HG03378 (cell line): ENCODE results near the gene TIGD1.

Source experiments
- ATAC-seq: cut with Tn5 transposase; IDR thresholded peaks from one replicate; pipeline ENCODE4 v1.9.1; 2021; ENCODE audit warnings: mild to moderate bottlenecking, moderate library complexity; ENCODE audit not compliant: unreplicated experiment

The TIGD1 gene

DNA sequence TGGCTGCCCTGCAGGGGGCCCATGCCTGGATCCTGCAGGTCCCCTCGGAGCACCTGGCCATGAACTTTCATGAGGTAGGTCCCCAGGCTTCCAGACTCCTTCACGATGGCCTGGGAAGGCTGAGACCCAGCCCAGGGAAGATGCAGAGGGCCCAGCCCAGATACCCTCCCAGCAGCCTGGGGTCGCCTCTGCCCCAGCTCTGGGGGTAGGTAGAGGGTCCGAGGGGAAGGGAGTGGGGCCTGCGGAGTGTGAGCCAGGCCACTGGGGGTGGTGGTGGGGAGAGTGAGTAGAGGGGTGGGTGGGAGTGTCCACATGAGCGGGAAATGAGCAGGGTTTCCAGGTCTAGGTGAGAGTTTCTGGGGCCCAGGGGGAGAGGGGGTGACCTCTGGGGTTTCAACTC is 25.6 kb downstream of the TIGD1 start:
- no peak for ATAC-seq

DNA sequence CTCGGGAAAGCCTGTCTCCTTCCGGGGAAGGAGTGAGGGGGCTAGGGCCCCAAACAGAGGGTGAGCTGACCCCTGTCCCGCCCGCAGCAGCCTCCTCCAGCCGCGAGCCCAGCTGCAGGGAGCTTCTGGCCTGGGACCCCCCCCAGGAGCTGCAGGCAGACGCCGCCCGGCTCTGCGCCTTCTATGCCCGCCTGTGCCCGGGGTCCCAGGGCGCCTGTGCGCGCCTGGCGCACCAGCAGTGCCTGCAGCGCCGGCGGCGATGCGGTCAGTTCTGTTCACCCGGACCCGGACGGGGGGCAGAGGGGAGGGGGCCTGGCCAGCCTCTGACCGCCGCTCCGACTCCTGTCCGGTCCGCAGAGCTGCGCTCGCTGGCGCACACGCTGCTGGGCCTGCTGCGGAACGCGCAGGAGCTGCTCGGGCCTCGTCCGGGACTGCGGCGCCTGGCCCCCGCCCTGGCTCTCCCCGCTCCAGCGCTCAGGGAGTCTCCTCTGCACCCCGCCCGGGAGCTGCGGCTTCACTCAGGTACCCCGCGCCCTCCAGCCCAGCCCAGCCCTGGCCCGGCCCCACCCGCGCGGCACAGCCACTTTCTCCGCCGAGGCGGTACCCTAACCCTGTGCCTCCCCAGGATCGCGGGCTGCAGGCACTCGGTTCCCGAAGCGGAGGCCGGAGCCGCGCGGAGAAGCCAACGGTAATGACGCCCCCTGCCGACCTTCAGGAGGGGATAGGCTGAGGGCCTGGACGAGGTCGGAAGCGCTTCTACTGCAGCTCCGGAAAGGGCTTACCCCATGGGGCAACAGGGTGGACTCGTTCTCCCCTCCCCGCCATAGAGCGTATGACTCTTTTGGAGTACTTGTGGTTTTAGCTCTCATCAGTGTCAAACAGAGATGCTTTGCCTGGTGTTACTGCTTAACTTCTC is 26.4 kb downstream of the TIGD1 start:
- ATAC-seq = no peak

DNA sequence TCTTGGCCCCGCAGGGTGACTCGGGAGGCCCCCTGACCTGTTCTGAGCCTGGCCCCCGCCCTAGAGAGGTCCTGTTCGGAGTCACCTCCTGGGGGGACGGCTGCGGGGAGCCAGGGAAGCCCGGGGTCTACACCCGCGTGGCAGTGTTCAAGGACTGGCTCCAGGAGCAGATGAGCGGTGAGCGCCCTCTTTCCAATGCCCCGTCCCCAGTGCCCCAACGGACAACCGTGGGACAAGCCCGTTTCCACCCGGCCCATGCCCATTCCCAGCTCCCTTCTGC is 27.0 kb downstream of the TIGD1 start:
- ATAC-seq = no peak

DNA sequence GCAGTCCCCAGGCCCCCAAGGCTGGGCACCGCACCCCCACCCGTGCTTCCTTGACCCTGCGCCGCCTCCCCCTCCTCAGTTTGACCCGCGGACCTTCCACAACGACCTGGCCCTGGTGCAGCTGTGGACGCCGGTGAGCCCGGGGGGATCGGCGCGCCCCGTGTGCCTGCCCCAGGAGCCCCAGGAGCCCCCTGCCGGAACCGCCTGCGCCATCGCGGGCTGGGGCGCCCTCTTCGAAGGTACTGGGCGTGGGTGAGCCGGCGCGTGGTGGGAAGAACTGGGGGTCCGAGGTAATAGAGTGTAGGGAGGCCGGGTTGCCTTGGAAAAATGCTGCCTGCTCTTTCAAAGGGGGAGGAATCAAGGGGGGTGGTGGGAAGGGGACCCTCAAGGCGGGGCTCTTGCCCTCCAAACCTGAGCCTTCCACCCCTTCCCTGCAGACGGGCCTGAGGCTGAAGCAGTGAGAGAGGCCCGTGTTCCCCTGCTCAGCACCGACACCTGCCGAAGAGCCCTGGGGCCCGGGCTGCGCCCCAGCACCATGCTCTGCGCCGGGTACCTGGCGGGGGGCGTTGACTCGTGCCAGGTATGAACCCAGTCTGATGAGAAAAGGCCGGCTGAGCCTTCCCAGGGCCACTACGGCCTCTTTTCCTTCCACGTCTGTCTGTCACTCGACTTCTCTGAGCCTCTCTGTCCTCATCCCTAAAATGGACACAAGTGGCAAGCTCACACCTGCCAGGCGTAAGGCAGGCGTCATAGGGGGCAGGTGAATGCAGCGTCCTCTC is 27.5 kb downstream of the TIGD1 start:
- ATAC-seq = no peak

DNA sequence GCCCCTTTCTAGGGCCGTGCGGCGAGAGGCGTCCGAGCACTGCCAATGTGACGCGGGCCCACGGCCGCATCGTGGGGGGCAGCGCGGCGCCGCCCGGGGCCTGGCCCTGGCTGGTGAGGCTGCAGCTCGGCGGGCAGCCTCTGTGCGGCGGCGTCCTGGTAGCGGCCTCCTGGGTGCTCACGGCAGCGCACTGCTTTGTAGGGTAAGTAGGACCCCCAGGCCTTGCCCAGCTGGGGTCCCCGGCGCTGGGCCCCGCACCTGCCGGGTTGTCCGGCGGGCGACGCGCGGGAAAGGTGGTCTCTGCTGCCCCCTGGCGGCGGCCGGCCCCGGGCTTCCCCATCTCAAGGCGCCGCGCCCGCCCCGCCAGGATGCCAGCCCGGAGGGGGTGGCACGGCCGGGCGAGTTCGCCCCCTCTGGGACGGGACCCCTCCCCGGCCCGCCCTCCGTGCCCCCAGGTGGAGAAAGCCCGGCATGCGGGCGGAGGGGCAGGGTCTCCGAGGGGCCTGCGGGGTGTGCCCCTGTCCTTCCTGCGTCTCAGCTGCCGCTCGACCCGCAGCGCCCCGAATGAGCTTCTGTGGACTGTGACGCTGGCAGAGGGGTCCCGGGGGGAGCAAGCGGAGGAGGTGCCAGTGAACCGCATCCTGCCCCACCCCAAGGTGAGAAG is 28.3 kb downstream of the TIGD1 start:
- no peak for ATAC-seq

DNA sequence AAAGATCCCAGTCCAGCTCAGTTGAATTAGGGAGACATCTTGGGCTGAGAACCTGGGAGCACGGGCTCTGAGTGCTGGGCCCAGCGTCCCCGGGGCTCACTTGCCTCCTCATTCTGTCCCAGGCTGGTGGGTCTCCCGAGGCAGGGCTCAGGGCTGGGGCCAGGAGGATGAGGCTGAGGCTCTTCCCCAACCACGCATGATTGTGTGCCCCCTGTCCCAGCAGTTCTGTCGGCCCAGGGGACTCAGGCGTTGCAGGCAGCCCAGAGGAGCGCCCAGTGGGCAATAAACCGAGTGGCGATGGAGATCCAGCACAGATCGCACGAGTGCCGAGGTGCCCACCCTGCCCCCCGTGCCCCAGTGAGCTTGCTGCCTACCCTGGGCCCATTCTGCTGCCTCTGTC is 29.3 kb downstream of the TIGD1 start:
- ATAC-seq = no peak

DNA sequence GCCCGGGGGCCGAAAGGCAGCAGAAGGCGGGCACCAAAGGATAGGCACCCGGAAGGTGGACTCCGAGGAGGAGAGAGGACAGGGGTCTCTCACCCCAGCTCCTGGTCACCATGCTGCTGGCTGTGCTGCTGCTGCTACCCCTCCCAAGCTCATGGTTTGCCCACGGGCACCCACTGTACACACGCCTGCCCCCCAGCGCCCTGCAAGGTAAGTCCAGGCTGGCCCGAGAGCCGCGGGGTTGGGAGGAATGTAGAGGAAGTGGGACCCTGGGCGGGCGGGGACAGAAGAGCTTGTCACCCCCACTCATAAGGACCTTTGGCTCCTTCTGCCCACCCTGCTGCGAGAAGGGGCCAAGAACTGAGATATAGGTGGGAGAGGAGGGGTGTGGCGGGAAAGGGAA is 29.9 kb downstream of the TIGD1 start:
- ATAC-seq = no peak

DNA sequence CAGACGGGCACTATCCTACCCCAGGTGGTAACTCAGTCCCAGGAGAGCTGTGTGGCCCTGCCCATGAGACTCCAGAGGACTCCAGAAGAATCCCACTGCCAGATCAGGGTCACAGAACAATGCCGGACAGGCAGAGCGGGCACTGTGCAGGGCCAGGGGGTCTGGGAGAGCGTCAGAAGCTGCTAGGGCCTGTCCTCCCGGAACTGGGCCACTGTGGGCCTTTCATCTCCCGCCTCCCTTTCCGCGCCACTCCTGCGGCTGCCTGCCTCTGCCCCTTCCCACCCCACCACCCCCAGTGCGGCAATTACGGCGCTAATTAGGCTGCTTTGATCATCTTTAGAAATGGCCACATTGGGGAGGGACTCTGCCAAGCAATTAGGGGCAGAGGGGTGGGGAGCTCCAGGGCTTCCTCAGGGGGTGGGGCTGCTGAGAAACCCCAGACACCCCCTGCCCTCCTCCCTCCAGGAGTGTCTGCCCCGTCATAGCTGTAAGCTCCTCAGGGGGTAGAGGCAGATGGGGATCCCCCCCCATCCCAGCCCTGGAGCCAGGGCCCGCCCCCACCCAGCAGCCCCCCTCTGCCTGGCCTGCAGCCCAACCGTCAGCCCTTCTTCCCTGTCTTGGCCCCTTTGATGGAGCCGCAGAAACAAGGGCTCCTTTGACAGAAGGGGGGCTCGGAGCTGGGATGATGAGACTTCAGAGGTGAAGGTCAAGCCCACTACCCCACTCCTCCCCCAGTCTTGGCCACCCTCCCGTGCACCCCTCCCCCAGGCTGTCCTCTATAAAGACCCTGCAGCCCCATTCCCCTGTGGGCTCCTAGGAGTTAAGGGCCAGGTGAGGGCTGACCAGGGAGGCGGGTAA is 30.5 kb downstream of the TIGD1 start, which contains the start of gene PRSS56:
PRSS56 (plus strand) TSS at position 808 of the 858 bp plus-strand sequence. CDS start 211 bp downstream, outside the sequence.
- no peak for ATAC-seq

DNA sequence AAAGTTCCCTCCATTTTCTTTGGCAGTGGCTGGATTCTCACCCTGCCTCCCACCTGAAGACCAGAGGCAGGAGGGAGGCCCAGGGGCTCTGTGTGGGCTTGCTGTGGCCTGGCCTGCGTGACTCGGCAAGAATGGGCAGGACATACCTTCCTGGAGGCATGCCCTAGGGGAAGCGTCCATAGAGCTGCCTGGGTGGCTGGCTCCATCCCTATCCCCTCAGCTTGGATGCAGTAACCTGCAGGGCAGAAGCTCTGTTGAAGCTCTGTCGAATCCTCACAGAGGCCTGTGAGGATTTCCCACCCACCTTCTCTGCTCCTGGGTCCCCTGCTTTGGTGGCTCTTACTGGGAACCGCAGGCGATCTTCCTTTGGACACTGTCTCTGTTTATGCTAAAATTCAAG is 31.5 kb downstream of the TIGD1 start:
- ATAC-seq = no peak

DNA sequence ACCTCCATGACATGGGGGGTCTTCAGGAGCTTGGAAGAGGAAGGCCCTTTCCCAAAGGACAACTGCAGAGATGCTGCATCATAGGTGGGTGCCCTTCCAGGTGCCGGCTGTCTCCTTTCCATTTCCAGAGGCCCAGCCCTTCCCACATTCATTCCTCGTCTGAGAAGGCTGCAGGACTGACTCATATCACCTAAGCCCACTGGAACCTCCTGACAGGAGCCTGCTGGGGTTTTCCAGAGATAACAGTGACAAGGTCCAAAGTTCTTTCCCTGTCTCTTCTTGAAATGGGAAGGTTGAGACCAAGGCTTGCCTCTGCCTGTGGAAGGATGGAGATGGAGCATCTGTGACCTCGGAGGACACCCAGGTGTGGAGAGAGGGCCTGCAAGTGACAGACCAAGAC is 33.8 kb downstream of the TIGD1 start:
- ATAC-seq = no peak

DNA sequence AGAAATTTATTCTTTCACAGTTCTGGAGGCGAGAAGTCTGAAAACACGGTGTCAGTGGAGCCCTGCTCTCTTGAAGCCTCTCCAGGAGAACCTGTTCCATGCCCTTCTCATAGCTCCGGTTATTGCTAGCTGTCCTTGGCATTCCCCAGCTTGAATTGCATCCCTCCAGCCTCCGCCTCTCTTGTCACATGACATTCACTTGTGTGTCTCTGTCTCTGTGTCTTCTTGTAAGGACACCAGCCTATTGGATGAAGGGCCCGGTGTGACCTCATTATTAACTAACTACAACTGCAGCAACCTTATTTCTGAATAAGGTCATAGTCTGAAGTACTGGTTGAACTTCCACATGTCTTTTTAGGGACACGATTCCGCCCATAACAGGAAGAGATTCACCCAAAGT is 34.7 kb downstream of the TIGD1 start:
- no peak for ATAC-seq

DNA sequence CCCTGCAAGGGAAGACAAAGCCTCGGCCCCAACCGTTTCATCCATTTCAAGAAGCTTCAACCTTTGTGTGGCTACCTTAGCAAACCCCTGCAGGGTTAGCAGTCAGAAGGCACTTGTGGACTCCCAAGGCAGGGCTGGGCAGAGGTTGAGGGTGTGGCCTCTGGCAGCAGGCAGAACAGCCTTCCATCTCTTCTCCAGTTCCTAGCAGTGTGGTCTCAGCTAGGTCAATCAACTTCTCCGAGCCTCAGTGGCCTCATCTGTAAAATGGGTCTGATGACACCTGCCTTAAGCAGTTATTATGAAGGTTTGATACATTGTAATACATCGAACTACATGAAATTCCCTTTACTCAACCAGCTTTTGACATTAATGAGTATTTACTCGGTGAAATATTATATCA is 37.0 kb downstream of the TIGD1 start:
- no peak for ATAC-seq

DNA sequence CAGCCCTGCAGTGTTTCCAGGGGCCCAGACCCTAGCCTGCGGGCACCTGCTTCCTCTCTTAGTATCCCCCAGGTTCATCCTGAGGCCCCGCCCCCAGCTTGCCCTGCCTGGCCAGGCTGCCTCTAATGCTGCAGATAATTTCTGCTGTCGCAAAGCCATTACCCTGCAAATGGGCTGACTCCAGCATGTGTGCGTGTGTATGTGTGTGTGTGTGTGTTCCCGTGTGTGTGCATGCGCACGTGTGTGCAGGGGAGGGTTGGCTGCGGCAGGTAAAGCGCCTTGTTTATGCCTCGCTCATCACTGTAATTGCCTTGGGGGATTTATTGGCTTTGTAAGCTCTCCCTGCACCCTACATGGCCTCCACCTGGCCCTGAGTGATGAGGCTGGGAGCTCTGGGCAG is 37.8 kb downstream of the TIGD1 start:
- no peak for ATAC-seq

DNA sequence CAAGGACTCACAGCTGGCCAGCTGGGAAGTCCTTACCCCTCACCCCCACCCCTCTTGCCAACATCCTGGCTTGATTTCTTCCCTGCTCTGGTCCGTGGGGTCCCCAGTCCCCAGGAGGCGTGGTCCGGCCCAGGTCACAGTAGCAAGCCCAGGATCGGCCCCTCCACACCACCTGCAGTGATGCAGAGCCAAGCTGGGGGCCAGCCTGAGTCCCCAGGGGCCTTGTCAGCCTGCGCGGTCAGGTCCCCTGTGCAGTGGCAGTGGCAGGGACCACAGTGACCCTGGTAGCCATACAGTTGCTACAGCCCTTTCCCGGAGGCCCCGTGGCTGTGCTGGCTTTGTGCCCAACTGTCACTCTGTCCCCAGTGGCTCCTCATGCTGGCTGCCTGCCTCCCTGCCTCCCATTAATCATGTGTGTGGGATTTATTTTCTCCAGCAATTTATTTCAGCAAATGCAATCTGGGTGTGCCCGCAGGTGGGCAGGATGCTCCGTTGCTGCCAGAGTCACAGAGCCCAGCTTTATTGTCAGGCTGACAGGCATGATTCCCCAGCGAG is 38.9 kb downstream of the TIGD1 start:
- ATAC-seq = no peak

DNA sequence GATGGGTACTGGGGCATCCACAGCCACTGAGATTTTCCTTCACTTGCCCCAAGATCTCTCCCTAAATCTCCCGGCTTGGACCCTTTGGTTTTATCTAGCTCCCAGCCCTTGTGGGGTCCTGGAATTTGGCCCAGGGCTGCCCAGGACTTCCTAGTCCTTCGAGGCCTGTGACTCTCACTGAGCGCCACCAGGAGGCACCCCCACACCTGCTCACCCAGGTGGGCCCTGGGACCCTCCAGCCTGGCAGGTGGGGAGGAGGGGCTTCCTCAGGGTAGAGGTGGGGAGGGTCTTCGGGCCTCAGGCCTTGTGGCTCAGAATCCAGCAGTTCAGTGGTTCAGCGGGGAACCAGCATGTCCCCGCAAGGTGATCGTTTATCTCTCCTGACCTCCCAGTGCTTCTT is 42.1 kb downstream of the TIGD1 start:
- no peak for ATAC-seq

DNA sequence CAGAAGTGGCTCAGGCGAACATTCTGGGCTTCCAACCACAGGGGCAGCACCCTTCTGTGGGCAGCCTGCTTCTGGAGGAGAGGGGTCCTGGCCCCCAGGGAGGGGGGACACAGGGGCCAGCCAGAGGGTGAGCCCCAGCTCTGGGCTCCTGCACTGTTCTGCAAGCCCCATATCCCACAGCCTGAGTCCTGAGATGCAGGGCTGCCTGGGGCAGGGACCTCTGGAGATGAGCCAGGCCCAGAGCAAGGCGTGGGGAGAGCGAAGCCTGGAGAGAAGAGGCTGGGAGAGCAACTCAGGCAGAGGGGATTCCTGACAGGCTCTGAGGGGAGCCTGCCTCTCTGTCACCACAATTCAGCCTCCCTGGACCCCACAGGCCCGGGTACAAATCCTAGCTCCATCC is 43.6 kb downstream of the TIGD1 start:
- no peak for ATAC-seq

DNA sequence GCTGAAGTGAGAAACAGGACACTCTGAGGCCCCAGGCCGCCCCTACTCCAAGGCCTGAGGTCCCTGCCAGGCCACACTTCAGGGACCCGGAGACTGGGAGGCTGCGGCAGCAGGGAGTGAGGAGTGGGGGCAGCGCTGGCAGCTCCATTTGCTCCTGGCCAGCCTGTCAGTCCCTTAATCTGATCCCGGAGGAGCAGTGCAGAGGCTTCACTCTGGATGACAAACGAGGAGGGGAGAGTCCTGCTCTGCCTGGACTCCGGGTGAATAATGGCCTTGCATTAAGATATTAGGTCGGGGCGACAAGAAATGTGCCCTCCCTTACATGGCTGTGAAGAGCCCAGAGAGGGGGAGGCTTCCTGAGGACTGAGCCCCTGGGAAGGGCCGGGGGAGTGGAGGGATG is 44.5 kb downstream of the TIGD1 start:
- ATAC-seq = no peak

DNA sequence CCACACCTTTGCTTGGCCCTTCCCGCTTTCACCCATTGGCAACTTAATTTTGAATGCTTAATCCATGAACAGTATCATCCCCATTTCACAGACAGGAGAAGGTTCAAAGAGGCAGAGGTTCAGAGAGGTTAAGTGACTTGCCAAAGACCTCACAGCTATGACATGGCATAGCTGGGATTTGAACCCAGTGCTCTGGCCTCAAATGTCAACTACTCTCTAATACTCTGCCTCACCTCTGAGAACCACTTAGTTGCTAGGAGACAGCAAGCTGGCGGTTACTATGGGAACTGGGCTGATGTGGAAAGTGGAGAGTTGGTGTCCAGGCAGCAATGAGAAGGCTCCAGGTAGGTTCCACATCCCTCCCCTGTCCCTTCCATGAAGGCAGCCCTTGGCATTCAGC is 45.9 kb downstream of the TIGD1 start:
- ATAC-seq = no peak

DNA sequence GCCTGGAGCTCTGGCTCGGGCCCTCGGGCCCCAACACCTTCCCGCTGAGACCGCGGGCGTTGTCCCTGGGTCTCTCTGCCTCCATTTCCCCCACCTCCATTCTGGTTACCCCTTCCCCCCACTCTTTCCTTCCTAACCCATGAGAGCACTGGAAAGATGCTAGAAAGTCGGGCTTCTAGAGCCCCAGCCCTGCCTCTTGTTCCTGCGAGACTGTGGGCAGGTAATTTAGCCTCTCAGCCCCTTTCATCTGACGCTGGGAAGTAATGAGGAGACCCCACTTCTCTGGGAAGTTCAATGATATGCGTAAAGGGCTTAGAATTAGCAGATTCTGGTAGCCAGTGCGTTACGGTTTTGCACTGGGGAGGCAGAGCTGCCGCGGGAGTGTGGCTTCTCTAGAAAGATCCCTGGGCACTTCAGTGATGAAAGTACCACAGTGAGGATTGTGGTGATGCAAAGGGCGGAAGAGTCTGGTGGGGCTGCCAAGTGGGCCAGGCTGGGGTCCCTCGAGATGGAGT is 46.5 kb downstream of the TIGD1 start:
- no peak for ATAC-seq
